Heart left ventricle (tissue), 13 donors: ENCODE results near the gene KCNN2.

Experiments
- CTCF ChIP-seq, 12 donors: fragments of 200-600 bp; sonication (generic) in 4 of 12; IDR thresholded peaks; one replicate each; pipeline versions ENCODE4 v1.5.0 to v1.8.0; 2018 to 2022; ENCODE audit warnings: antibody characterized with exemption in 12 of 12, mild to moderate bottlenecking in 5 of 12
- POLR2A ChIP-seq, 2 donors: fragments of 450-650 bp; IDR thresholded peaks; one replicate each; pipeline ENCODE4 v1.6.1; 2017; ENCODE audit warnings: antibody characterized with exemption in 2 of 2, mild to moderate bottlenecking in 2 of 2, moderate library complexity in 2 of 2
- donor health status: ischemic (EF 13 %, LVEDD 7.1; RV severe dilation, severe dysfunction).
- donor health status: DM: no; HTN: yes; CAD: no.
- donor health status: DM: no; HTN: no; CAD: no.
- donor health status: ischemic (EF 25% LVEDD 6.9; RV normal size, moderate dysfunction).
- donor health status: ischemic (EF 25% LVEDD 5.7; RV mildly dilated, moderate dysfunction).
- donor health status: ischemic (EF 35%, LVEDD 5.7; RV mildly dilated, moderate dysfunction).
- donor health status: nonischemic (EF 11% LVEDD 7.7; RV severe dilation, severe dysfunction).
- donor health status: DM: yes; HTN: yes; CAD: no.
- donor health status: PGD.
- donor health status: ischemic (EF 29% LVEDD 5.4; RV normal size, mild dysfunction).
- donor health status: nonischemic (EF 23%, LVEDD 6.1; RV moderate dilation, normal function).

- TF ChIP-seq CTCF (IDR thresholded peaks at IDR 0.05), result no peak
- no peak for TF ChIP-seq POLR2A (IDR thresholded peaks at IDR 0.05)
Measured at GRCh38 chr5:114387433-114387832, 25.6 kb downstream of the KCNN2 start.
